Natural killer cell (primary cell): Measurements from ENCODE around the gene PTPRCAP. TPM values are rescaled to one million over a fixed set of nuclear protein-coding genes. Genes with fewer than 3 reads are reported as not detected.

Experiments
- ATAC-seq, 3 donors: fragments of 150-1000 bp in 2 of 3; fragments of 200-7000 bp in 1 of 3; cut with Tn5 transposase; 1 replicate in 1 of 3; 2 replicates in 2 of 3; pipeline ENCODE4 v1.10.0; 2021; ENCODE audit warnings: mild to moderate bottlenecking in 2 of 3, moderate library complexity in 2 of 3
- DNase-seq, 2 donors: peaks; one replicate each; pipeline versions ENCODE4 v3.0.0 to v3.0.0-alpha.2; 2013 to 2021; ENCODE audit warnings: mixed read lengths in 1 of 2
- H3K27ac ChIP-seq: one replicate; pipeline ENCODE4 v1.5.1; 2013; ENCODE audit warnings: mild to moderate bottlenecking, low read length
- H3K27me3 ChIP-seq: one replicate; pipeline ENCODE4 v1.6.1; 2013; ENCODE audit warnings: low read length; ENCODE audit not compliant: control insufficient read depth, insufficient read depth
- H3K36me3 ChIP-seq: one replicate; pipeline ENCODE4 v1.6.1; 2013; ENCODE audit warnings: low read length; ENCODE audit not compliant: control insufficient read depth, insufficient read depth
- H3K4me1 ChIP-seq: one replicate; pipeline ENCODE4 v1.6.1; 2013; ENCODE audit warnings: low read length; ENCODE audit not compliant: control insufficient read depth, insufficient read depth
- H3K4me3 ChIP-seq: one replicate; pipeline ENCODE4 v1.5.1; 2013; ENCODE audit warnings: low read length
- H3K9me3 ChIP-seq: one replicate; pipeline ENCODE4 v1.6.1; 2013; ENCODE audit warnings: low read length; ENCODE audit not compliant: control insufficient read depth, insufficient read depth
- H3K27ac Mint-ChIP-seq, 2 donors: one replicate each; pipeline ENCODE4 v1.8.0; 2022; ENCODE audit warnings: mild to moderate bottlenecking in 2 of 2, mixed read lengths in 2 of 2, moderate library complexity in 1 of 2
- H3K27me3 Mint-ChIP-seq, 2 donors: one replicate each; pipeline ENCODE4 v1.8.0; 2022; ENCODE audit warnings: low read depth in 2 of 2, mixed read lengths in 2 of 2
- H3K36me3 Mint-ChIP-seq: one replicate; pipeline ENCODE4 v1.8.0; 2022; ENCODE audit warnings: mixed read lengths
- H3K4me1 Mint-ChIP-seq, 2 donors: one replicate each; pipeline ENCODE4 v1.8.0; 2022; ENCODE audit warnings: mixed read lengths in 2 of 2
- H3K4me3 Mint-ChIP-seq: one replicate; pipeline ENCODE4 v1.8.0; 2022; ENCODE audit warnings: mild to moderate bottlenecking, moderate library complexity, mixed read lengths
- H3K9me3 Mint-ChIP-seq, 2 donors: one replicate each; pipeline ENCODE4 v1.8.0; 2022; ENCODE audit warnings: mixed read lengths in 2 of 2
- CTCF ChIP-seq: fragments of 200-600 bp; IDR thresholded peaks from one replicate; pipeline ENCODE4 v1.8.0; 2022; ENCODE audit warnings: antibody characterized with exemption
- WGBS: methylation state at CpG from one replicate; pipeline ENCODE4 v1.1.7; 2013; ENCODE audit warnings: missing lambda C conversion rate; ENCODE audit not compliant: insufficient coverage; 5-methylcytosine and 5-hydroxymethylcytosine counted together
- intact Hi-C: fragments of 100-400 bp; cut with micrococcal nuclease; formaldehyde crosslinking; loops from one replicate; pipeline ENCODE4 v1.14.2; 2022
- total RNA-seq, 4 donors: library from RNA; stranded (reverse); fragments of 120-200 nt in 1 of 4; gene quantifications; one replicate each; pipeline versions ENCODE4 v1.2.3 to v1.2.4, GENCODE V29; 2013 to 2022

Gene PTPRCAP
- total RNA-seq, 3 donors from 2014 or later (not counting 1 experiment from before 2014, with no cell fraction given): 240 to 301 (median 269) TPM

GRCh38 chr11:67450796-67451657 is 13.5 kb upstream of the PTPRCAP start:
- no peaks in the 10 kb centered on the region for H3K9me3 ChIP-seq
- no peaks in the 10 kb centered on the region for H3K27me3 ChIP-seq
- H3K27me3 Mint-ChIP-seq: peaks cover 0 to 11% of the 10 kb centered on the region in 2 donors
- no peaks in the 10 kb centered on the region for H3K9me3 Mint-ChIP-seq
- ATAC-seq (no peak), DNase-seq (no peak)
- H3K27ac Mint-ChIP-seq: no peak overlapping the region
- H3K4me1 ChIP-seq: peaks cover 33% of the 10 kb centered on the region
- intact Hi-C loops: no loop called here
- 82% methylated on average over 25 of the region's 25 CpGs for WGBS
- H3K4me3 Mint-ChIP-seq: no peak overlapping the region
- H3K36me3 Mint-ChIP-seq: no peaks in the 10 kb centered on the region
- peaks cover under 1 to 14% of the 10 kb centered on the region in 2 donors for H3K4me1 Mint-ChIP-seq
- H3K36me3 ChIP-seq: no peaks in the 10 kb centered on the region
- no peak for TF ChIP-seq CTCF
- H3K4me3 ChIP-seq: no peak overlapping the region
- H3K27ac ChIP-seq: no peak overlapping the region

- H3K9me3 Mint-ChIP-seq: no peaks in the 10 kb centered on the region
- Histone ChIP-seq H3K9me3 (no peaks in the 10 kb centered on the region), H3K4me1 (peaks cover 51% of the 10 kb centered on the region), H3K27ac (no peak overlapping the region), H3K36me3 (no peaks in the 10 kb centered on the region), H3K4me3 (no peak overlapping the region), H3K27me3 (no peaks in the 10 kb centered on the region)
- ATAC-seq: no peak
- TF ChIP-seq CTCF: no peak
- H3K27me3 Mint-ChIP-seq: peaks cover 0 to 8% of the 10 kb centered on the region in 2 donors
- 65% methylated on average over 9 of the region's 9 CpGs for WGBS
- H3K27ac Mint-ChIP-seq: no peak overlapping the region
- DNase-seq: no peak
- H3K4me1 Mint-ChIP-seq: peaks cover 18 to 31% of the 10 kb centered on the region in 2 donors
- H3K4me3 Mint-ChIP-seq: no peak overlapping the region
- H3K36me3 Mint-ChIP-seq: no peaks in the 10 kb centered on the region
- intact Hi-C loops: no loop called here
Observed at GRCh38 chr11:67449116-67449844, 11.8 kb upstream of the PTPRCAP start.

GRCh38 chr11:67448220-67448609 is 10.7 kb upstream of the PTPRCAP start:
- H3K4me1 Mint-ChIP-seq: peaks cover 19 to 39% of the 10 kb centered on the region in 2 donors
- no peak for TF ChIP-seq CTCF
- Histone ChIP-seq H3K36me3 (no peaks in the 10 kb centered on the region), H3K4me1 (peaks cover 58% of the 10 kb centered on the region), H3K27me3 (no peaks in the 10 kb centered on the region), H3K27ac (no peak overlapping the region), H3K4me3 (no peak overlapping the region), H3K9me3 (no peaks in the 10 kb centered on the region)
- H3K9me3 Mint-ChIP-seq: no peaks in the 10 kb centered on the region
- intact Hi-C loops: no loop called here
- peaks cover 0 to 8% of the 10 kb centered on the region in 2 donors for H3K27me3 Mint-ChIP-seq
- no peak overlapping the region for H3K27ac Mint-ChIP-seq
- no peak overlapping the region for H3K4me3 Mint-ChIP-seq
- DNase-seq (no peak), ATAC-seq (no peak)
- WGBS: 96% methylated on average over 7 of the region's 7 CpGs
- no peaks in the 10 kb centered on the region for H3K36me3 Mint-ChIP-seq
